Islet precursor cell (in vitro differentiated cells): ENCODE results near the gene LRRC53.
A peak's percentile ranks its signal among the peaks of the same experiment; 100 is the strongest.

Source experiments
- DNase-seq: peaks from one replicate; pipeline ENCODE4 v3.0.0-alpha.2; 2018

Gene LRRC53

GRCh38 chr1:74486036-74486435 is 26.4 kb downstream of the LRRC53 start:
- DNase-seq: no peak

GRCh38 chr1:74485622-74486021 is 26.8 kb downstream of the LRRC53 start:
- DNase-seq: peak; percentile 53

GRCh38 chr1:74481607-74482006 is 30.8 kb downstream of the LRRC53 start:
- DNase-seq: no peak

GRCh38 chr1:74480068-74480467 is 32.3 kb downstream of the LRRC53 start:
- no peak for DNase-seq

GRCh38 chr1:74478979-74479378 is 33.4 kb downstream of the LRRC53 start:
- DNase-seq: no peak

- no peak for DNase-seq
Measured at GRCh38 chr1:74474585-74474984, 37.8 kb downstream of the LRRC53 start.

GRCh38 chr1:74471470-74471869 is 40.9 kb downstream of the LRRC53 start:
- no peak for DNase-seq

GRCh38 chr1:74470936-74471335 is 41.5 kb downstream of the LRRC53 start:
- DNase-seq: peak; percentile 49

GRCh38 chr1:74470251-74470650 is 42.2 kb downstream of the LRRC53 start:
- no peak for DNase-seq

GRCh38 chr1:74468982-74469603 is 43.3 kb downstream of the LRRC53 start:
- DNase-seq: no peak

- no peak for DNase-seq
Measured at GRCh38 chr1:74467786-74468377, 44.5 kb downstream of the LRRC53 start.

GRCh38 chr1:74465193-74465681 is 47.2 kb downstream of the LRRC53 start:
- no peak for DNase-seq

- DNase-seq: no peak
Measured at GRCh38 chr1:74464037-74464436, 48.4 kb downstream of the LRRC53 start.

GRCh38 chr1:74463333-74463988 is 49.0 kb downstream of the LRRC53 start:
- no peak for DNase-seq

- DNase-seq: no peak
Measured at GRCh38 chr1:74457253-74457652, 55.2 kb downstream of the LRRC53 start.

GRCh38 chr1:74455390-74455789 is 57.0 kb downstream of the LRRC53 start:
- no peak for DNase-seq

GRCh38 chr1:74453277-74453676 is 59.1 kb downstream of the LRRC53 start:
- DNase-seq: no peak

GRCh38 chr1:74452035-74452434 is 60.4 kb downstream of the LRRC53 start:
- DNase-seq: no peak

GRCh38 chr1:74437035-74437434 is 75.4 kb downstream of the LRRC53 start:
- DNase-seq: no peak

- DNase-seq: no peak
Measured at GRCh38 chr1:74436078-74436477, 76.3 kb downstream of the LRRC53 start.

GRCh38 chr1:74434321-74434720 is 78.1 kb downstream of the LRRC53 start:
- DNase-seq: no peak

- DNase-seq: no peak
Measured at GRCh38 chr1:74432325-74432724, 80.1 kb downstream of the LRRC53 start.

- DNase-seq: no peak
Measured at GRCh38 chr1:74431531-74431930, 80.9 kb downstream of the LRRC53 start.

- no peak for DNase-seq
Measured at GRCh38 chr1:74430342-74430934, 82.0 kb downstream of the LRRC53 start.
